ENCODE data around the gene NSMCE4A.
"Not testable (repeated sequence)": the region's sequence is repeated elsewhere in the genome, so short reads cannot be mapped to it uniquely, and the experiment has no call there.

Gene NSMCE4A

GRCh38 chr10:121935702-121936101 lies 39.3 kb downstream of the NSMCE4A start:
- no peak for DNase-seq

- not testable (repeated sequence) for DNase-seq
Observed at GRCh38 chr10:121930268-121931085, 44.5 kb downstream of the NSMCE4A start.

GRCh38 chr10:121929585-121930267 lies 45.3 kb downstream of the NSMCE4A start:
- not testable (repeated sequence) for DNase-seq

GRCh38 chr10:121928528-121928884 lies 46.5 kb downstream of the NSMCE4A start:
- DNase-seq: no peak

- peak; percentile 75 for DNase-seq
Observed at GRCh38 chr10:121927841-121928527, 47.0 kb downstream of the NSMCE4A start, which contains the start of gene ATE1. Gene ATE1, minus strand, starts transcription at chr10:121928031. Its CDS starts 82 bp downstream, at chr10:121927949.

GRCh38 chr10:121927318-121927840 lies 47.6 kb downstream of the NSMCE4A start:
- DNase-seq: no peak

GRCh38 chr10:121926671-121927317 lies 48.2 kb downstream of the NSMCE4A start:
- no peak for DNase-seq

GRCh38 chr10:121926157-121926556 lies 48.9 kb downstream of the NSMCE4A start:
- no peak for DNase-seq

- DNase-seq: no peak
Observed at GRCh38 chr10:121921238-121921931, 53.6 kb downstream of the NSMCE4A start.

- DNase-seq: no peak
Observed at GRCh38 chr10:121919666-121920065, 55.4 kb downstream of the NSMCE4A start.

- DNase-seq: not testable (repeated sequence)
Observed at GRCh38 chr10:121918800-121919199, 56.2 kb downstream of the NSMCE4A start.

GRCh38 chr10:121914661-121915060 lies 60.4 kb downstream of the NSMCE4A start:
- DNase-seq: no peak

GRCh38 chr10:121911421-121911697 lies 63.7 kb downstream of the NSMCE4A start:
- DNase-seq: no peak

GRCh38 chr10:121910673-121911420 lies 64.2 kb downstream of the NSMCE4A start:
- DNase-seq: no peak
